NCI-H187 (cell line): Measurements from ENCODE around the gene RABGEF1.
"Not testable (repeated sequence)": the region's sequence is repeated elsewhere in the genome, so short reads cannot be mapped to it uniquely, and the experiment has no call there.

Experiments
- DNase-seq, 2 experiments: peaks; one replicate each; lab custom pipeline; 2025; lab: John Stamatoyannopoulos, UW

Gene RABGEF1

DNA sequence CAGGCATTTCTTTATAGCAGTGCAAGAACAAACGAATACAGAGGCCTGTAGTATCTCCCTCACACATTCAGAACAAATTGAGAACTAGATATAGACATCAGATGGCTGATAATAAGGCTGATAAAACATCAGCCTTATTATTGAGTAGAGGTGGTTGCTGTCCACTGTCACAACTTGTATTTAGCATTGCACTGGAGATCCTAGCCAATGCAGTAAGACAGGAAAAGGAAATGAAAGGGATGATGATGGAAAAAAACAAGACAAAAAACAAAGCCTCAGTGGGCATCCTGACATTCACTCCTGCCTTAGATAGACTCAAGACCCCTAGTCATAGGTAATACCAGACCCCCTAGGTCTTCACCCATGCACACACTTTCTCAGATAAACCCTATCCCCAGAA is 4.7 kb upstream of the RABGEF1 start:
- DNase-seq, result no peak

DNA sequence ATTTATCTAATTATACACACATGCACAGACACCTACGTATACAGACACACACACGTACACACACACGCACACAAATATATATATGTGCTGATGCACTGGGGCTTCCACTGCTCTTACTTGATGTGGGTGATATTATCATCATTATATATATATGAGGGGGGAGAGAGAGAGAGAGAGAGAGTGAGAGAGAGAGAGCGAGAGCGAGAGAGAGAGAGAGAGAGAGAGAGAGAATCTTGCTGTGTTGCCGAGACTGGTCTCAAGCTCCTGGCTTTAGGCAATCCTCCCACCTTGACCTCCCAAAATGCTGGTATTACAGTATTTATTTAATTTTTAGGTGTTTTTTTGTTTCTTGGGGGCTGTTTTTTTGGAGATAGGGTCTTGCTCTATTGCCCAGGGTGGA is 3.6 kb upstream of the RABGEF1 start:
- no peak for DNase-seq

DNA sequence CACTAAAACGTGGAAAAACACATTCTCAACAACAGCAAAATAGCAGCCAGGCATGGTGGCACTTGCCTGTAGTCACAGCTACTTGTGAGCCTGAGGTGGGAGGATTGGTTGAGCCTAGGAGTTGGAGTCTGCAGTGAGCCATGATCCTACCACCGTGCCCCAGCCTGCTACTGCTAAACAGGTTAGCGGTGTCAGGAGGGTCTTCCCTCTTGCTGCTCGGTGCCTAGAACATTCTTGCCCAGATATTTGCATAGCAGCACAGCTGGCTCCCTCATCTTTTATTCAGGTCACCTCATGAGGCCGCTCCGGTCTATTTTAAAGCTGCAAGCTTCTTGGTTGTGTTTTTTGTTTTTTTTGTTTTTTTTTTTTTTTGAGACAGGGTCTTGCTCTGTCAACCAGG is 2.9 kb upstream of the RABGEF1 start:
- no peak for DNase-seq

DNA sequence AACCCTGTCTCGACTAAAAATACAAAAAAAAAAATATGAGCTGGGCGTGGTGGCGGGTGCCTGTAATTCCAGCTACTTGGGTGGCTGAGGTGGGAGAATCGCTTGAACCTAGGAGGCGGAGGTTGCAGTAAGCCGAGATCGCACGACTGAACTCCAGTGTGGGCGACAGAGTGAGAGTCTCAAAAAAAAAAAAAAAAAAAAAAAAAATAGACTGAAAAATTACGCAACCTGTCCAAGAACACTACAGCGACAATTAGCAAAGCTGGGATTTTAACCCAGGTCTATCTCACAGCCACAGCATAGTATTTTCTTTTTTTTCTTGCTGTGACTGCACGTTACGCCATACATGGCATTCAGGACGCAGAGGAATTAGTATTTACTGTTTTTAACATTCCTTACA is 1.1 kb upstream of the RABGEF1 start:
- no peak for DNase-seq

DNA sequence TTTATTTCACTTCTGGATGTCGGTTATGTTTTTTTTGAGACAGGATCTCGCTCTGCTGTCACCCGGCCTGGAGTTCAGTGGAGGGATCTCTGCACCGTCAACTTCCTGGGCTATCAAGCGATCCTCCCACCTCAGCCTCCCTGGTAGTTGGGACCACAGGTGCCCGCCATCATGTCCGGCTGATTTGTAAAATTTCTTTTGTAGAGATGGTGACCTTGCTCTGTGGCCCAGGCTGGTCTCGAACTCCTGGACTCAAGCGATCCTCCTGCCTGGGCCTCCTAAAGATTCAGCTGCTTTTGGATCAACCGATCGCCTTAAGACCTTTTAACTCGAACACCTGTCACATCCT is 606 bp upstream of the RABGEF1 start:
- DNase-seq, result no peak

DNA sequence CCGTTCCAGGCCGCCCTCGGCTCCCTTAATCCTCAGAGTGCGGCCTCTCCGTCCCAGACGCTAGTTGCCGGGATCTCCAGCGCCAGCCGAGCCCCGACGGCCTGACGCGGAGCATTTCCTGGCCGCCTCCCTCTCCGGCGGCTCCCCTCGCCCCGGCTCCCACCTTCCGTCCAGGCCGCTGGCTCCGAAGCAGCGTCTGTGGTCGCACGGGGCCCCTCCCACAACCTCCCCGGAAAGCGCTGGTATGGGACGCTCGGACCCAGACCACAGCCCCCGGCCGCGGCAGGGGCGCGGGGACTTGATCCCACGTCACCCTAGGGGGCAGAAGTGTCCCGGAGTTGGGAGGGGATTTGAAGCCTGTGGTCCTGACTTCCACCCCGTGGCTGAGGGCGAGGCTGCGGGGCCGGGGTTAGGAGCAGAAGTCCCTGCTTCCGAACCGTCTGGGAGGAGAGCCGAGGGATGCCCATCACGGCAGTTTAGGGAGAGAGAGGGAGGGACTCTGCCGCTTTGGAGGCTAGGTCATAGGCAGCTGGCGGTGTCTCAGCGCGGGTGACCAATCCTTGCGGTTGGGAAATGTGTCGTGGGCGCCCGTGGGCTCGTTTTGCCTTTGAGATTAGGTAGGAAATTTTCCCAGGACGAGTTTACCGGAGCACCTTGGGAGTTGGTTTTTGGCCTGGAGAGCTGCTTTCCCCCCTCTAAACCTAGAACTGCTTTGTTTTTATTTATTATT is 612 bp downstream of the RABGEF1 start:
- DNase-seq, result not testable (repeated sequence)

DNA sequence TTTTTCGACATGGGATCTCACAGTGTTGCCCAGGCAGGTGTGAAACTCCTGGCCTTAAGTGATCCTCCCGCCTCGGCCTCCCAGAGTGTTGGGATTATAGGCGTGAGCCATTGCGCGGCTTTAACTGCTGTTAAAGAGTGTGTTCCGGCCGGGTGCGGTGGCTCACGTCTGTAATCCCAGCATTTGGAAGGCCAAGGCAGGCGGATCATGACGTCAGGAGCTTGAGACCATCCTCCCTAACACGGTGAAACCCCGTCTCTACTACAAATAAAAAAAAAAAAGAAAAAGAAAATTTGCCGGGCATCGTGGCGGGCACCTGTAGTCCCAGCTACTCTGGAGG is 1.1 kb downstream of the RABGEF1 start:
- DNase-seq, result no peak

DNA sequence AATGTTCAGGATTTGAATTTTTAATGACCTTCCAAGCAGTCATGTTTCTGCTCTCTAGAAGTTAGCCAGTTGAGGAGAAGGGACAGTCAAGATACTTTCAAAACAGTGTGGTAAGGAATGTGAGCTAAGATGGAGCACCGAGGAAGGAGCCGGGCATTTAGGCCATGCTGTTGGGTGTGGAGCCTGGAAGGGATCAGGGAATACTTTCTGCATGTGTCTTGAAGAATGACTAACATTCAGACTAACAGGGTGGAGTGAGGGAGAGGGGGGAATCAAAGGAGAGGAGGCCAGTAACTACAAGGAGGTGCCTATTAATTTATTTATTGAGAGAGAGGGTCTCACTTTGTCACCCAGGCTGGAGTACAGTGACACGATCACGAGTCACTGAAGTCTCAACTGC is 1.8 kb downstream of the RABGEF1 start:
- DNase-seq, result not testable (repeated sequence)

DNA sequence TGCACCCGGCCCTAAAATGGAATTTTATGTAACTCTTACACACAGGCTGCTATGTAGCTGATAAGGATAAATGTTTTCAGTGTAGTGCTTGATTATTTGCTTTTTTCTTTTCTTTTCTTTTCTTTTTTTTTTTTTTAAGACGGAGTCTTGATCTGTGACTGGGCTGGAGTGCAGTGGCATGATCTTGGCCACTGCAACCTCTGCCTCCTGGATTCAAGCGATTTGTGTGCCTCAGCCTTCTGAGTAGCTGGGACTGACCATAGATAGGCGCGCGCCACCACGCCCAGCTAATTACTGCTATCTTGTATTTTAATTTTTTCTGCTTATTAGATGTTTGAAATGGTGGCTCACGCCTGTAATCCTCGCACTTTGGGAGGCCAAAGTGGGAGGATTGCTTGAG is 3.4 kb downstream of the RABGEF1 start:
- DNase-seq, result no peak

DNA sequence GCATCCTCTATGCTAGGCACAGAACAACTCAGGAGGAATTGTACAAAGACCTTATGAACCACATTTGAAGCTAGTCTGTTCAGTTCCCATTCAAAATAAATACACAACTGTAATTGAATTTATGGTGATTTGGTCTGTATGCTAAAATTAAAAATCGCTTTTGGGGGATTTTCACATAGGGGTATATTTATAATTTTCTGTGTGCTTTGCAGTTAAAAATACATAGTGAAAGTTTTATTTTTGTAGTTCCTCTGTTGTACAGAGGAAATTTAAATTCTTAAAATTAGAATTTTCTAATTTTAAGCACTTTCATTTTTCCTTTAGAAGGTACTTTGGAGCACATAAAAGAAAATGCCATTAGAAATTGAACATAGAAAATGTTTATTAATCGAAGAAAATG is 6.9 kb downstream of the RABGEF1 start:
- no peak for DNase-seq

DNA sequence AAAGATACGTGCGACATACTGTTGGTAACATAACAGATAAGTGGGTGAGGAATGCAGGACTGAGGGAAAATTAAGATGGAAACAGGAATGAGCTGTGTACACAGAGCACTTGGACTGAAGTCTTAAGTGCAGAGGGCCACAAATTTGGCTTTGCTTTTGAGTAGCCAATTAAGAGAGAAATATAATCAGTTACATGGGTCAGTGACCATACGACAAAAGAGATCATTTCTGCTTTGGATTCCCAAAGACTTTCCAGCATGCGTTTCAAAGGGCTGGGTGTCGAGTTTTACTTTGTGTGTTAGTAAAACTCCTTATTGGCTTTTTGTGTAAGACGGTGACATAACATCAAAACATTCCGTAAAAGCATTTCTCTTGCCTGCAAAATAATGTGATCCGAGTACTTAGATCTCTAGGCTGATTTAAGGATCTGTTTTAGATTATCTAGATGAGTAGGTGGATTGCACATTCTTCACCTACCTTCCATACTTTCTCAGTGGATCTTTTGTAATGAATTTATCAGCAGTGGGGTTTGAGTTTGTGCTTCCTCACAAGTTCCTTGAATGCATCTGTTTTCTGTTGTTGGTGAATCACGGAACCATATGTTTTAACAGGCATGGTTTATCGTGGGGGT is 7.5 kb downstream of the RABGEF1 start:
- no peak for DNase-seq

DNA sequence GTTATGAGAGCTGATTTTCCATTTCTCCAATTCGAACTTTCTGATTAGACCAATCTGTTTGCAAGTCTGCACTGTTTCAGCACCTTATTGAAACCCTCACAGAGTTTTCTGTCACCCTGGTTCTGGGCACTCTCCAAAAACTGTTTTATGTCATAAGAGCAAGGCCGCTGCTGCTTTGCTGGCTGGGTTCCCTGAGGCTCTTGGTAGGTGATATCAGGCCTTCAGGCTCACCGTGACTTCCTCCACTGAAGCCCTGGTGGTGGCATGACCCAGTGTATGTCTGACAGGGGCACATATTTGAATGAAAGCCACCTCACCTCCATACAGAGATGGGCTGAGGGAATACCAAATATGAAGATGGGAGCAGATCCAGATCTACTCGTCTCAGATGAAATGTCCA is 8.3 kb downstream of the RABGEF1 start:
- DNase-seq, result no peak

DNA sequence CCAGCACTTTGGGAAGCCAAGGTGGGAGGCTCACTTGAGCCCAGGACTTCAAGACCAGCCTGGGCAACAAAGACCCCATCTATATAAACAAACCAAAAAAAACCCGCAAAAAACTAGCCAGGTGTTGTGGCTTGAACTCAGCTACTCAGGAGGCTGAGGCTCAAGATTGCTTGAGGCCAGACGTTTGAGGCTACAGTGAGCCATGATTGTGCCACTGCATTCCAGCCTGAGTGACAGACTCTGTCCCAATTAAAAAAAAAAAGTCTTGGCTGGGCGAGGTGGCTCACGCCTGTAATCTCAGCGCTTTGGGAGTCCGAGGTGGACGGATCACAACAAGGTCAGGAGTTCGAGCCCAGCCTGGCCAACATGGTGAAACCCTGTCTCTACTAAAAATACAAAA is 11.4 kb downstream of the RABGEF1 start:
- no peak for DNase-seq

DNA sequence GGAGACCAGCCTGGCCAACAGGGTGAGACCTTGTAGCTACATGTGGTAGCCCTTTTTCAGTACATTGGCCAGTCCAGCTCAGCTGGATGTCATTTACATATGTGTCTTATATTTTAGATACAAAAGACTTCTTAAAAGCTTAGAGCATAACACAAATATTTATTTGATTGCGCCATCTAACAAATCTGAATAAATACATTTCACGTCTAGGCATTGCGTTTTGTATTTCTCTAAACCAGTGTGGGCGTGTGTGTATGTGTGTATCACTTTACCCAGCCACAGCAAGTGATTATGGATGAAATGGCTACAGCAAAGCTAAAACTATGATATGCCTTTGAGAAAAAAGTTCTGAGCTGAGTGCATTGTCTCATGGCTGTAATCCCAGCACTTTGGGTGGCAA is 14.0 kb downstream of the RABGEF1 start:
- no peak for DNase-seq

DNA sequence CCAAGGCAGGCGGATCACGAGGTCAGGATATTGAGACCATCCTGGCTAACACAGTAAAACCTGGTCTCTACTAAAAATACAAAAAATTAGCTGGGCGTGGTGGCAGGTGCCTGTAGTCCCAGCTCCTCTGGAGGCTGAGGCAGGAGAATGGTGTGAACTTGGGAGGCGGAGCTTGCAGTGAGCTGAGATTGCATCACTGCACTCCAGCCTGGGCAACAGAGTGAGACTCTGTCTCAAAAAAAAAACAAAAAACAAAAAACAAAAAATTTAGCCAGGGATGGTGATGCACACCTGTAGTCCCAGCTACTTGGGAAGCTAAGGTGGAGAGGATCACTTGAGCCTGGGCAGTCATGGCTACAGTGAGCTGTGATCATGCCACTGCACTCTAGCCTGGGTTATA is 14.5 kb downstream of the RABGEF1 start:
- not testable (repeated sequence) for DNase-seq

DNA sequence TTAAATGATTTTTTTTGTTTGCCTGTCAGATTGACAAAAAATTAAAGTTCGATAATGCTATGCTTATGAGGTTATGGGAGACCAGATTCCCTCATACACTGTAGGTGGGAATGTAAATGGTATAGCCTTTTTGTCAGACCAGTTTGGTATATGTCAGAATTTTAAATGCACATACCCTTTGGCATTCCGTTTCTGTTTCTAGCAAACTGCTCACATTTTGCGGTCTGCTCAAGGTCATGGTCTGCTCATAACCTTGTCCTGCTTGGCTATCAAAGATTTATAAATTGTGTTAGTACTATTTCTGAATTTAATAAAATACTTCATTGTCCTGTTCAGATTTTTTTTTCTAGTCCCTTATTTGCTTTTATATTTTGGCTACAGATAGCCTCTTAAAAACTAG is 15.7 kb downstream of the RABGEF1 start:
- not testable (repeated sequence) for DNase-seq

DNA sequence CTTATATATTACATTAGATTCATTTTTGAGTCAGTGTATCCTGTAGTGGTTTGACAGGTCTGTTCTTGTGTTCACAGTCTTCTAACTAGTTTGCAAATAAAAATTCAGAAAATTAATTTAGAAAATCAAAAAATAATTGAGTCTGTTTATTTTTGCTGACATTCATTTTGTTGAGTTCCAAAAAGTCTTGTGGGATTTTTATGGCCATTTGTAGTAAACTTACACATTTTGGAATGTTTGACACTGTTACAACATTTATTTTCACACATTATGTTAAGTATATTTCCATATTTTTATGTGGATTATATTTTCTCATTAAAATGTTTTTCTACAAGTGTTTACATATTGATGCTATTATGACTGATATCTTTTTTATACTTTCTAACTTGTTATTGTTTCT is 16.4 kb downstream of the RABGEF1 start:
- DNase-seq, result no peak

DNA sequence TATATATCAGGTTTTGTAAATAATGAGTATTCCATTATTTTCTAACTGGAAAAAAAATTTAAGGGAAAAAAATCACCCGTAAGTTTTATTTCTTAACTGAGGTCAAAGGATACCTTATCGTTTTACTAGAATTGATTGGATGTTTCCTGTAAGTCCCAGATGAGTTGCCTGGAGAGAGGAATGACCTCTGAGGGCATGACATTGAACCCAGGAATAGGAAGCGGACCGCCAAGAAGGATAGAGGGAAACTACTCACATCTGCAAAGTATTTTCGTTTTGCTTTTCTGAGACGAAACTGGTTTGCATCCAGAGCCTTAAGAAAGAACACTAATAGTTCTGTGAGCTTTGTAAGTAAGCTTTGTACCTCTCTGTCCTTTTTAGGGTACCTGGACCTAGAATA is 17.4 kb downstream of the RABGEF1 start:
- DNase-seq, result no peak

DNA sequence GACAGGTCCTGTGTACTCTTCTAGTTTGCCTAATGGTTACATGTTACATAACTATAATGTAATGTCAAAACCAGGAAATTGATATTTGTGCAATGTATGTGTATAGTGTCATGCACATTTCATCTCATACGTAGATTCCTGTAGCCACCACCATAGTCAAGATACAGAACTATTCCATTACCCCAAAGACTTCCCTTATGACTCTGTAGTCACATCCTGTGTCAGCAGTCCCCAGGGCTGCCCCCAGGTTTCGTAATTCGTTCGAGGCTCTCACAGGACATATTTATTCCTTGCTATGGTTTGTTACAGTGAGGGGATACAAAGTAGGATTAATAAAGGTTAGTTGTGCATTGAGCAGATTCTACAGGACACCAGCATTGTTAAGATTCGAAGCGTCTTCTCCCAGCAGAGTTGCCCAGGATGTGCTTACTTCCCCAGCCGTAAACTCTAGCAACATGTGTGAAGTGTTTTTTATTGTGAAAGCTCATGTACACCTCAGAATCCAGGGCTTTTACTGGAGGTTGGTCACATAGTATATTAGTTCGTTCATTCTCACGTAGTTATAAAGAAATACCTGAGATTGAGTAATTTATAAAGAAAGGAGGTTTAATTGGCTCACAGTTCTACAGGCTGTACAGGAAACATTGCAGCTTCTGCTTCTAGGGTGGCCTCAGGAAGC is 18.6 kb downstream of the RABGEF1 start:
- DNase-seq, result no peak

DNA sequence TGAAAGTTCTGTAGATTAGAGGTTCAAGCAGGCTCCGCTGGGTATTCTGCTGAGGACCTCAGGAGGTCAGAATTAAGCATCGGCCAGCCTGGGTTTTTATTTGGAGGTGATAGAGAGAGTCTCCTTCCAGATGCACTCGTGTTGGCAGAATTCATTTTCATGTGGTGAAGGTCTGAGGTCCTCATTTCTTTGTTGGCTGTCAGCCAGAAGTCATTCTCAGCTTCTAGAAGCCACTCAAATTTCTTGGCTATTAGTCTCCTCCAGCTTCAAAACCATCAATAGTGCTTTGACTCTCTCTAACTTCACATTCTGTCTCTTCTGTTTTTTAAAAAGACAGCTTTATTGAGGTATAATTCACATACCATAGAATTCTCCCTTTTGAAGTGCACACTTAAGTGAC is 22.6 kb downstream of the RABGEF1 start:
- not testable (repeated sequence) for DNase-seq

DNA sequence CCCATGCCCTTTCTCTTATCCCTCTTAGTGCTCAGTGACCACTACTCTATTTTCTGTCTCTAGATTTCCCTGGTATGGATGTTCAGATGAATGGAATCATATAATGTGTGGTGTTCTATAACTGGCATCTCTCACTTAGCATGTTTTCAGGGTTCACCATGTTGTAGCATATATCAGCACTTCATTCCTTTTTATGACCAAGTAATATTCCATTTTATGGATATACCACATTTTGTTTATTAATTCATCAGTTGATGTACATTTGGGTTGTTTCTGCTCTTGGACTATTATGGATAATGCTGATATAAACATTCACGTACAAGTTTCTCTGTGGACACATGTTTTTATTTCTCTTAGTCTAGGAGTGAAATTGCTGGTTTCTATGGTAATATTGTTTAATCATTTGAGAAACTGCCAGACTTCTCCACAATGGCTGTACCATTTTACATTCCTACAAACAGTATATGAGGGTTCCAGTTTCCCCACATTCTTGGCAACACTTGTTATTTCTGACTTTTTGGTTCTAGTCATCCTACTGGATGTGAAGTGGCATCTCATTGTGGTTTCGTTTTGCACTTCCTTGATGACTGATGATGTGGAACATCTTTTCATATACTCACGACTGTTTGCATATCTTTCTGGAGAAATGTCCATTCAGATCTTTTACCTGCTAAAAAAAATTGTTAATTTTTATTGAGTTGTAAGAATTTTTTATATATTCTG is 23.3 kb downstream of the RABGEF1 start:
- not testable (repeated sequence) for DNase-seq

DNA sequence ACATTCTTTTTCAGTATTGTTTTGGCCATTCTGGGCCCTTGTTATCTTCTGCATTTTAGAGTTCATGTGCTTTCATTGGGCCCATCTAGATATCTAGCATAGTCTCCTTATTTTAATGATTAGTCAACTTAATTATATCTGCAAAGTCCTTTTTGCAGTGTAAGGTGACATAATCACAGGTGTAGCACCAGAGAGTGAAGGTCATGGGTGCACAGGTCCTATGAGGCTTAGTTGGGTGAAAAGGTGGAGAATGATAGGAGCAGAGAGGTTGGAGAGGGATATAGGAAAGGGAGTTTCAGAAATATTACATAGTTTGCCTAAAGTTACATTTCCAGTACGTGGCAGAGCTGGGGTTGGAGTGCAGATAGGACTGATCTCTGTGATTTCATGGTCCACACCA is 24.4 kb downstream of the RABGEF1 start:
- DNase-seq, result not testable (repeated sequence)
